Right cardiac atrium (tissue), 5 donors: ENCODE measurements around the gene ZNF597. TPM values are rescaled to one million over a fixed set of nuclear protein-coding genes. Genes with fewer than 3 reads are reported as not detected.
"Not testable (repeated sequence)": the region's sequence is repeated elsewhere in the genome, so short reads cannot be mapped to it uniquely, and the experiment has no call there.

Experiments
- ATAC-seq, 2 donors: fragments of 200-7000 bp; cut with Tn5 transposase; one replicate each; pipeline versions ENCODE4 v1.8.0 to v1.9.1; 2020; ENCODE audit warnings: moderate library complexity in 2 of 2, mild to moderate bottlenecking in 1 of 2
- DNase-seq, 3 donors: peaks; one replicate each; pipeline ENCODE4 v3.0.0-alpha.2; 2020
- H3K27ac ChIP-seq: one replicate; pipeline ENCODE4 v1.5.1; 2013; ENCODE audit warnings: mild to moderate bottlenecking, low read length, control low read depth, moderate library complexity
- H3K27me3 ChIP-seq: one replicate; pipeline ENCODE4 v1.6.1; 2013; ENCODE audit not compliant: control insufficient read depth, insufficient read depth
- H3K4me1 ChIP-seq: one replicate; pipeline ENCODE4 v1.6.1; 2013; ENCODE audit warnings: low read length; ENCODE audit not compliant: control insufficient read depth, insufficient read depth
- H3K4me3 ChIP-seq: one replicate; pipeline ENCODE4 v1.5.1; 2013; ENCODE audit warnings: low read length, control low read depth
- H3K9me3 ChIP-seq: one replicate; pipeline ENCODE4 v1.6.1; 2013; ENCODE audit warnings: low read length; ENCODE audit not compliant: control insufficient read depth
- WGBS: extraction: QIAGEN DNeasy Blood & Tissue Kit; methylation state at CpG from one replicate; pipeline ENCODE4 v1.1.7; 2013; 5-methylcytosine and 5-hydroxymethylcytosine counted together
- intact Hi-C, 4 donors: fragments of 100-400 bp; cut with DNase I; formaldehyde crosslinking; loops; one replicate each; pipeline versions ENCODE4 v1.11.0 to v1.14.0; 2022 to 2023
- polyA plus RNA-seq: library from polyadenylated mRNA; stranded (reverse); fragments of 200-250 nt; gene quantifications from one replicate; pipeline ENCODE4 v1.2.3, GENCODE V29; 2013
- total RNA-seq, 4 donors: library from RNA; stranded (reverse); fragmentation: NEBNext Ultra II Directional; extraction: Animal tissue kit (Norgen Biotek cat#: 25700); gene quantifications; one replicate each; pipeline ENCODE4 v1.2.1, GENCODE V29; 2021
- donor health status: healthy with polysubstance abuse.
- donor health status: DM: no; HTN: yes; CAD: no.
- donor health status: DM: no; HTN: no; CAD: no.
- donor health status: DM: no; HTN: yes; CAD: no; lungs with severe emphysema.
- donor health status: DM: yes; HTN: yes; CAD: no.

Gene ZNF597
- total and polyA plus RNA-seq, 5 donors, result 0.88 to 3.5 (median 2.1) TPM

GRCh38 chr16:3484318-3485096 lies 41.2 kb upstream of the ZNF597 start:
- DNase-seq (peak in 2 of 3 donors; percentile 4 to 40), ATAC-seq (no peak)
- Histone ChIP-seq H3K27ac (no peak overlapping the region), H3K9me3 (no peaks in the 10 kb centered on the region), H3K27me3 (no peaks in the 10 kb centered on the region), H3K4me1 (peaks cover 5% of the 10 kb centered on the region), H3K4me3 (no peak overlapping the region)
- intact Hi-C loops, result no loop called here
- WGBS, result 90% methylated on average over 30 of the region's 30 CpGs

GRCh38 chr16:3482659-3483241 lies 39.4 kb upstream of the ZNF597 start:
- no peaks in the 10 kb centered on the region for H3K27me3 ChIP-seq
- H3K4me3 ChIP-seq, result no peak overlapping the region
- no peaks in the 10 kb centered on the region for H3K9me3 ChIP-seq
- WGBS, result 94% methylated on average over 18 of the region's 18 CpGs
- intact Hi-C loops, result no loop called here
- no peak for ATAC-seq
- DNase-seq, result peak in 1 of 3 donors; percentile 23
- H3K27ac ChIP-seq, result no peak overlapping the region
- H3K4me1 ChIP-seq, result peaks cover 5% of the 10 kb centered on the region

- DNase-seq (peak in 1 of 3 donors; percentile 44), ATAC-seq (peak in 1 of 2 donors; percentile 6)
- Histone ChIP-seq H3K4me1 (peaks cover 5% of the 10 kb centered on the region), H3K27me3 (no peaks in the 10 kb centered on the region), H3K4me3 (no peak overlapping the region), H3K9me3 (no peaks in the 10 kb centered on the region), H3K27ac (peak overlapping the region; percentile 26)
- intact Hi-C loops, result no loop called here
- WGBS, result 83% methylated on average over 32 of the region's 32 CpGs
These were observed 38.7 kb upstream of the ZNF597 start for GRCh38 chr16:3481696-3482658.

- intact Hi-C loops, result no loop called here
- WGBS, result 56% methylated on average over 18 of the region's 18 CpGs
- DNase-seq (peak in 1 of 3 donors; percentile 54), ATAC-seq (peak in 1 of 2 donors; percentile 24)
- H3K4me1 ChIP-seq, result peaks cover 5% of the 10 kb centered on the region
- H3K4me3 ChIP-seq, result no peak overlapping the region
- H3K9me3 ChIP-seq, result no peaks in the 10 kb centered on the region
- peak overlapping the region; percentile 26 for H3K27ac ChIP-seq
- H3K27me3 ChIP-seq, result no peaks in the 10 kb centered on the region
These were observed 37.8 kb upstream of the ZNF597 start for GRCh38 chr16:3480901-3481695.

GRCh38 chr16:3479654-3480216 lies 36.4 kb upstream of the ZNF597 start:
- H3K27ac ChIP-seq, result no peak overlapping the region
- H3K9me3 ChIP-seq, result no peaks in the 10 kb centered on the region
- intact Hi-C loops, result no loop called here
- no peak overlapping the region for H3K4me3 ChIP-seq
- peak in 1 of 3 donors; percentile 6 for DNase-seq
- H3K27me3 ChIP-seq, result no peaks in the 10 kb centered on the region
- 81% methylated on average over 12 of the region's 12 CpGs for WGBS
- H3K4me1 ChIP-seq, result peaks cover 5% of the 10 kb centered on the region
- ATAC-seq, result no peak

- DNase-seq, result peak in 1 of 3 donors; percentile 11
- intact Hi-C loops, result no loop called here
- 71% methylated on average over 11 of the region's 11 CpGs for WGBS
- Histone ChIP-seq H3K27me3 (no peaks in the 10 kb centered on the region), H3K4me3 (no peak overlapping the region), H3K9me3 (no peaks in the 10 kb centered on the region), H3K27ac (peak overlapping the region; percentile 81), H3K4me1 (peaks cover 6% of the 10 kb centered on the region)
- no peak for ATAC-seq
These were observed 35.1 kb upstream of the ZNF597 start for GRCh38 chr16:3478242-3478925.

GRCh38 chr16:3476409-3476808 lies 33.1 kb upstream of the ZNF597 start:
- WGBS, result 73% methylated on average over 3 of the region's 3 CpGs
- peak; percentile 4 to 6 for ATAC-seq
- H3K27ac ChIP-seq, result no peak overlapping the region

GRCh38 chr16:3475604-3476375 lies 32.5 kb upstream of the ZNF597 start:
- Histone ChIP-seq H3K9me3 (no peaks in the 10 kb centered on the region), H3K4me1 (peaks cover 2% of the 10 kb centered on the region), H3K27me3 (no peaks in the 10 kb centered on the region), H3K27ac (no peak overlapping the region), H3K4me3 (no peak overlapping the region)
- intact Hi-C loops, result no loop called here
- DNase-seq (peak in 1 of 3 donors; percentile 55), ATAC-seq (peak in 1 of 2 donors; percentile 10)
- WGBS, result 84% methylated on average over 29 of the region's 29 CpGs

More at GRCh38 chr16:3476409-3476808, 33.1 kb upstream of the ZNF597 start:
- H3K27me3 ChIP-seq, result no peaks in the 10 kb centered on the region
- DNase-seq, result no peak
- H3K4me1 ChIP-seq, result peaks cover 2% of the 10 kb centered on the region
- no peak overlapping the region for H3K4me3 ChIP-seq
- H3K9me3 ChIP-seq, result no peaks in the 10 kb centered on the region
- intact Hi-C loops, result no loop called here

GRCh38 chr16:3474870-3475269 lies 31.6 kb upstream of the ZNF597 start:
- peak in 1 of 3 donors; percentile 3 for DNase-seq
- not testable (repeated sequence) for H3K4me1 ChIP-seq, H3K4me3 ChIP-seq, H3K27me3 ChIP-seq, H3K27ac ChIP-seq, H3K9me3 ChIP-seq, ATAC-seq
- 98% methylated on average over 7 of the region's 7 CpGs for WGBS
- intact Hi-C loops, result loop anchor here in 1 of 4 donors (5.0 kb wide), 1 partner anchor 107 kb away; no protein-coding TSS in a partner anchor
